Endothelial cell of umbilical vein (primary cell): ENCODE measurements around the gene MNS1. TPM values are rescaled to one million over a fixed set of nuclear protein-coding genes. Genes with fewer than 3 reads are reported as not detected.

Experiments
- BruUV-seq: library from RNA; stranded (reverse); fragments of 400-500 nt; replicated peaks from 2 replicates; lab custom pipeline; 2021; lab: Mats Ljungman, UMichigan
- CTCF ChIA-PET: fragments of 300-600, 350-600 bp; sonication (Branson Sonifier 250); formaldehyde crosslinking; loops from one replicate; lab custom pipeline; 2021; ENCODE audit warnings: antibody characterized with exemption, inconsistent platforms; lab: Charles Lee
- POLR2A ChIA-PET: fragments of 300-600, 350-600 bp; sonication (Branson Sonifier 250); formaldehyde crosslinking; loops from one replicate; lab custom pipeline; 2021; ENCODE audit warnings: antibody characterized with exemption, inconsistent platforms; lab: Charles Lee
- DNase-seq: peaks from one replicate; pipeline ENCODE4 v3.0.0-alpha.2; 2011; ENCODE audit warnings: low read depth, low spot score
- FAIRE-seq: peaks from 2 replicates; lab custom pipeline; 2011; peaks lifted over from hg19 to GRCh38; lab: Jason Lieb, UNC
- H2AFZ ChIP-seq: 2 replicates; pipeline ENCODE4 v1.6.0; 2012; ENCODE audit warnings: low read depth, low read length, control low read depth, inconsistent platforms
- H3K27ac ChIP-seq: 2 replicates; pipeline ENCODE4 v1.5.1; 2011; ENCODE audit warnings: low read depth, mild to moderate bottlenecking, control low read depth, low read length, moderate library complexity; ENCODE audit not compliant: insufficient read depth
- H3K27me3 ChIP-seq, 2 experiments: 2 replicates each; pipeline versions ENCODE4 v1.6.0 to v1.6.1; 2011; ENCODE audit warnings: low read length in 2 of 2, mixed read lengths in 1 of 2; ENCODE audit not compliant: control insufficient read depth in 2 of 2, insufficient read depth in 2 of 2
- H3K36me3 ChIP-seq, 2 experiments: 2 replicates in 1 of 2; 3 replicates in 1 of 2; pipeline ENCODE4 v1.5.1; 2011; ENCODE audit warnings: low read length in 2 of 2, mild to moderate bottlenecking in 1 of 2, moderate library complexity in 1 of 2; ENCODE audit not compliant: control insufficient read depth in 2 of 2, insufficient read depth in 2 of 2; ENCODE audit errors: extremely low read depth in 1 of 2
- H3K4me1 ChIP-seq: 3 replicates; pipeline ENCODE4 v1.5.1; 2011; ENCODE audit warnings: mild to moderate bottlenecking, low read length; ENCODE audit not compliant: control insufficient read depth, insufficient read depth; ENCODE audit errors: extremely low read depth
- H3K4me2 ChIP-seq: 2 replicates; pipeline ENCODE4 v1.6.1; 2011; ENCODE audit warnings: low read length, control low read depth, mixed read lengths; ENCODE audit not compliant: insufficient read depth
- H3K4me3 ChIP-seq, 3 experiments: fragments of 200-600 bp in 1 of 3; sonication (generic), shearing (Covaris generic) in 1 of 3; replicated peaks in 1 of 3; 2 replicates each; pipeline ENCODE4 v1.5.1; 2011 to 2016; ENCODE audit warnings: control low read depth in 3 of 3, low read length in 3 of 3, mild to moderate bottlenecking in 2 of 3, inconsistent platforms in 1 of 3, low read depth in 1 of 3, moderate library complexity in 1 of 3; ENCODE audit not compliant: insufficient read depth in 1 of 3
- H3K79me2 ChIP-seq: 2 replicates; pipeline ENCODE4 v1.6.0; 2012; ENCODE audit warnings: low read length, inconsistent platforms; ENCODE audit not compliant: control insufficient read depth, insufficient read depth
- H3K9ac ChIP-seq: replicated peaks from 2 replicates; pipeline ENCODE3; 2011; ENCODE audit warnings: low read length, control low read depth; ENCODE audit not compliant: insufficient read depth; ENCODE audit errors: extremely low read depth
- H3K9me1 ChIP-seq: replicated peaks from 3 replicates; pipeline ENCODE4 v1.6.0; 2011; ENCODE audit warnings: mild to moderate bottlenecking, low read length; ENCODE audit not compliant: control insufficient read depth, insufficient read depth; ENCODE audit errors: extremely low read depth
- H3K9me3 ChIP-seq: replicated peaks from 2 replicates; pipeline ENCODE4 v1.5.1; 2012; ENCODE audit warnings: low read length, inconsistent platforms; ENCODE audit not compliant: control insufficient read depth, insufficient read depth
- H4K20me1 ChIP-seq: replicated peaks from 2 replicates; pipeline ENCODE3; 2011; ENCODE audit warnings: mild to moderate bottlenecking, low read length; ENCODE audit not compliant: control insufficient read depth, insufficient read depth; ENCODE audit errors: extremely low read depth
- EZH2 ChIP-seq: IDR thresholded peaks from 2 replicates; pipeline ENCODE4 v1.6.1; 2012; ENCODE audit warnings: borderline replicate concordance, low read depth, mild to moderate bottlenecking, moderate library complexity, low read length, inconsistent platforms; ENCODE audit not compliant: severe bottlenecking
- FOS ChIP-seq: IDR thresholded peaks from 2 replicates; pipeline ENCODE4 v1.6.1; 2011; ENCODE audit warnings: mild to moderate bottlenecking, low read length, moderate library complexity, borderline replicate concordance; ENCODE audit not compliant: insufficient read depth
- GATA2 ChIP-seq: IDR thresholded peaks from 2 replicates; pipeline ENCODE4 v1.7.0; 2011; ENCODE audit warnings: low read depth, mild to moderate bottlenecking, moderate library complexity, mixed read lengths, low read length; ENCODE audit not compliant: insufficient read length, insufficient read depth
- JUN ChIP-seq: IDR thresholded peaks from 2 replicates; pipeline ENCODE4 v1.6.1; 2011; ENCODE audit warnings: borderline replicate concordance, low read depth; ENCODE audit not compliant: insufficient read length, insufficient read depth
- MAX ChIP-seq: IDR thresholded peaks from 2 replicates; pipeline ENCODE4 v1.6.1; 2011; ENCODE audit not compliant: insufficient read depth, insufficient read length
- MYC ChIP-seq: IDR thresholded peaks from one replicate; pipeline ENCODE4 v1.6.1; 2011; ENCODE audit warnings: mild to moderate bottlenecking, low read depth, low read length
- POLR2A ChIP-seq: IDR thresholded peaks from 2 replicates; pipeline ENCODE4 v1.6.1; 2012; ENCODE audit warnings: low read depth, mild to moderate bottlenecking, control low read depth, low read length
- POLR2AphosphoS5 ChIP-seq: IDR thresholded peaks from 2 replicates; pipeline ENCODE4 v1.6.1; 2012; ENCODE audit warnings: low read depth, mild to moderate bottlenecking, control low read depth, low read length, moderate library complexity; ENCODE audit not compliant: insufficient read depth
- dilution Hi-C: fragments of 300-500 bp; cut with MboI; formaldehyde crosslinking; loops from one replicate; pipeline ENCODE4 v1.15.0; 2019; ENCODE audit warnings: low sequenced_read_pairs; ENCODE audit not compliant: extremely low pct_ligation_motif_present
- intact Hi-C: fragments of 100-400 bp; cut with micrococcal nuclease; formaldehyde crosslinking; loops from one replicate; pipeline ENCODE4 v1.10.0; 2022
- polyA plus RNA-seq, 4 experiments: library from polyadenylated mRNA; depleted of rRNA in 3 of 4; stranded (reverse) in 3 of 4; unstranded in 1 of 4; fragments of >200 nt; gene quantifications; 2 replicates each; pipeline versions ENCODE4 v1.2.1 to v1.2.3, GENCODE V29; 2011 to 2012; ENCODE audit warnings: missing spikeins in 1 of 4
- total RNA-seq: library from RNA; stranded (reverse); gene quantifications from 2 replicates; pipeline ENCODE4 v1.2.3, GENCODE V29; 2021
- TF ChIP-seq, protein P1 (sequence below), 2 donors: IDR thresholded peaks; 1 replicate in 1 of 2; 2 replicates in 1 of 2; pipeline ENCODE4 v1.5.1; 2011; ENCODE audit warnings: low read length in 2 of 2, mild to moderate bottlenecking in 2 of 2, moderate library complexity in 2 of 2, control low read depth in 1 of 2, inconsistent platforms in 1 of 2, low read depth in 1 of 2; ENCODE audit not compliant: insufficient read depth in 1 of 2; ENCODE audit errors: extremely low read depth in 1 of 2

MNS1 gene
- total and polyA plus RNA-seq, 2 donors (not counting 3 experiments of a cell fraction or from before 2014, with no cell fraction given), result 0.25 to 2.6 TPM

DNA sequence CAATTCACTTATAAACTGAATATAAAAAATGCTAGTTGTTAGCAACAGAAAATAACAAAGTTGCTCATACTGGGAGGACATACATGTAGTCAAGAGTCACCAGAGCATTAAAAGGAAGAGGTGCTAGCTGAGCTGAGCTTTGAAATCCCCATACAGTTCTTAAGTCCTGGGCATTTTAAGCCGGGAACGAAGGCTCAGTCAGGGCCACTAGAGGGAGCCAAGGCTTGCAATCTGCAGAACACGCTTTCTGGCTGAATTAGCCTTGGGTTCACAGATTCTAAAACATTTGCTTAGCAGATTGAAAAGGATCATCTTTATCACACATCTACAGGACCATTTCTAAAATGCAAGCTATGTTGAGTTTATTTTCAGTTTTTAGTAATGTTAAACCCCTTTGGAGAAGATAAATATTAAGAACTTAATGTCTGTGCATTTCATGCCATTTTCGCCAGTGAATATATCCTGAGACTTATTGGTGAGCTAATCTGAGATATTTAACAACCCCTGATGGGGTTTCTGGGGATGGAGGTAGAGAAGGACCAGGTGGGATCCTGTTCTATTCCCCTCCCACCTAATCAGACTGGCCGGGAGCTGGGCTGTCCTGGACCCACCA, 26.3 kb upstream of the MNS1 start:
- dilution Hi-C loops, result no loop called here
- no peaks in the 10 kb centered on the region for H3K36me3 ChIP-seq
- intact Hi-C loops, result loop anchor here (1.0 to 10.0 kb wide), 4 partner anchors 378 to 815 kb away; no protein-coding TSS in a partner anchor
- BruUV-seq, result no TSS peak
- no peak overlapping the region for H3K4me2 ChIP-seq
- ChIA-PET POLR2A (no interaction called here), CTCF (interaction anchor here (0.5 to 2.8 kb wide), 58 partner anchors 9 to 1051 kb away, joined by 3 to 29 read pairs (median 4); partner anchors contain the start of gene MNS1)
- H3K9ac ChIP-seq, result no peak overlapping the region
- no peaks in the 10 kb centered on the region for H3K9me3 ChIP-seq
- H3K79me2 ChIP-seq, result no peaks in the 10 kb centered on the region
- DNase-seq (peak; percentile 76), FAIRE-seq (peak; percentile 96)
- no peaks in the 10 kb centered on the region for H3K9me1 ChIP-seq
- H3K4me3 ChIP-seq, result no peak overlapping the region
- no peaks in the 10 kb centered on the region for H4K20me1 ChIP-seq
- peaks cover 15 to 17% of the 10 kb centered on the region in 2 experiments for H3K27me3 ChIP-seq
- no peak overlapping the region for H3K27ac ChIP-seq
- no peaks in the 10 kb centered on the region for H3K4me1 ChIP-seq
- no peak for TF ChIP-seq MAX
- TF ChIP-seq, protein P1, sequence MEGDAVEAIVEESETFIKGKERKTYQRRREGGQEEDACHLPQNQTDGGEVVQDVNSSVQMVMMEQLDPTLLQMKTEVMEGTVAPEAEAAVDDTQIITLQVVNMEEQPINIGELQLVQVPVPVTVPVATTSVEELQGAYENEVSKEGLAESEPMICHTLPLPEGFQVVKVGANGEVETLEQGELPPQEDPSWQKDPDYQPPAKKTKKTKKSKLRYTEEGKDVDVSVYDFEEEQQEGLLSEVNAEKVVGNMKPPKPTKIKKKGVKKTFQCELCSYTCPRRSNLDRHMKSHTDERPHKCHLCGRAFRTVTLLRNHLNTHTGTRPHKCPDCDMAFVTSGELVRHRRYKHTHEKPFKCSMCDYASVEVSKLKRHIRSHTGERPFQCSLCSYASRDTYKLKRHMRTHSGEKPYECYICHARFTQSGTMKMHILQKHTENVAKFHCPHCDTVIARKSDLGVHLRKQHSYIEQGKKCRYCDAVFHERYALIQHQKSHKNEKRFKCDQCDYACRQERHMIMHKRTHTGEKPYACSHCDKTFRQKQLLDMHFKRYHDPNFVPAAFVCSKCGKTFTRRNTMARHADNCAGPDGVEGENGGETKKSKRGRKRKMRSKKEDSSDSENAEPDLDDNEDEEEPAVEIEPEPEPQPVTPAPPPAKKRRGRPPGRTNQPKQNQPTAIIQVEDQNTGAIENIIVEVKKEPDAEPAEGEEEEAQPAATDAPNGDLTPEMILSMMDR (IDR thresholded peaks at IDR 0.05; ENCODE audit: extremely low read depth in 1 of 2, insufficient read depth in 1 of 2, low read depth in 1 of 2, low read length in 2 of 2), result peak; percentile 85 to 94
- H2AFZ ChIP-seq, result no peak overlapping the region

- no peaks in the 10 kb centered on the region for H3K36me3 ChIP-seq
- FAIRE-seq, result no peak
- no peaks in the 10 kb centered on the region for H4K20me1 ChIP-seq
- no peaks in the 10 kb centered on the region for H3K79me2 ChIP-seq
- peaks cover 14 to 17% of the 10 kb centered on the region in 2 experiments for H3K27me3 ChIP-seq
- H3K27ac ChIP-seq, result no peak overlapping the region
- dilution Hi-C loops (no loop called here), intact Hi-C loops (loop anchor here (5.0 to 10.0 kb wide), 2 partner anchors 524 to 642 kb away; no protein-coding TSS in a partner anchor)
- H3K9me3 ChIP-seq, result no peaks in the 10 kb centered on the region
- CTCF ChIA-PET, result interaction anchor here (0.5 to 2.8 kb wide), 56 partner anchors 8 to 1052 kb away, joined by 3 to 29 read pairs (median 4); partner anchors contain the start of gene MNS1
- DNase-seq, result no peak
- H3K9ac ChIP-seq, result no peak overlapping the region
- H3K4me1 ChIP-seq, result no peaks in the 10 kb centered on the region
- BruUV-seq, result no TSS peak
- no peak overlapping the region for H3K4me3 ChIP-seq
- TF ChIP-seq POLR2AphosphoS5 (no peak), POLR2A (no peak), MYC (no peak), GATA2 (no peak), FOS (no peak), MAX (no peak), JUN (no peak), EZH2 (no peak)
- TF ChIP-seq, protein P1 (IDR thresholded peaks at IDR 0.05; ENCODE audit: extremely low read depth in 1 of 2, insufficient read depth in 1 of 2, low read depth in 1 of 2, low read length in 2 of 2), result no peak
- no peaks in the 10 kb centered on the region for H3K9me1 ChIP-seq
- H3K4me2 ChIP-seq, result no peak overlapping the region
- POLR2A ChIA-PET, result no interaction called here
- H2AFZ ChIP-seq, result no peak overlapping the region
Measured at GRCh38 chr15:56490461-56490860, 25.5 kb upstream of the MNS1 start.
